Activated CD8-positive, alpha-beta T cell treated with anti-CD3 and anti-CD28 coated beads for 36 hours (primary cell): Measurements from ENCODE around the gene STOX1. TPM values are rescaled to one million over a fixed set of nuclear protein-coding genes. Genes with fewer than 3 reads are reported as not detected.
"Not testable (repeated sequence)": the region's sequence is repeated elsewhere in the genome, so short reads cannot be mapped to it uniquely, and the experiment has no call there.

ENCODE experiments used
- ATAC-seq: fragments of 200-7000 bp; cut with Tn5 transposase; one replicate; pipeline ENCODE4 v1.10.0; 2021; ENCODE audit warnings: mild to moderate bottlenecking, moderate library complexity
- CTCF ChIA-PET: fragments of 350-600 bp; sonication (Branson Sonifier 250); formaldehyde crosslinking; loops from one replicate; lab custom pipeline; 2021; ENCODE audit warnings: antibody characterized with exemption; lab: Charles Lee
- POLR2A ChIA-PET: fragments of 350-600 bp; sonication (Branson Sonifier 250); formaldehyde crosslinking; loops from one replicate; lab custom pipeline; 2021; ENCODE audit warnings: antibody characterized with exemption; lab: Charles Lee
- DNase-seq: peaks from one replicate; pipeline ENCODE4 v3.0.0-alpha.2; 2020
- H3K27ac Mint-ChIP-seq: one replicate; pipeline ENCODE4 v1.8.0; 2021; ENCODE audit warnings: mild to moderate bottlenecking, mixed read lengths
- H3K27me3 Mint-ChIP-seq: one replicate; pipeline ENCODE4 v1.8.0; 2021; ENCODE audit warnings: mixed read lengths
- H3K36me3 Mint-ChIP-seq: one replicate; pipeline ENCODE4 v1.8.0; 2021; ENCODE audit warnings: low read depth, mixed read lengths
- H3K4me1 Mint-ChIP-seq: one replicate; pipeline ENCODE4 v1.8.0; 2021; ENCODE audit warnings: low read depth, mixed read lengths
- H3K4me3 Mint-ChIP-seq: one replicate; pipeline ENCODE4 v1.8.0; 2021; ENCODE audit warnings: mild to moderate bottlenecking, moderate library complexity, mixed read lengths
- H3K9me3 Mint-ChIP-seq: one replicate; pipeline ENCODE4 v1.8.0; 2021; ENCODE audit warnings: mixed read lengths
- CTCF ChIP-seq: fragments of 200-600 bp; IDR thresholded peaks from one replicate; pipeline ENCODE4 v1.8.0; 2022; ENCODE audit warnings: antibody characterized with exemption, mild to moderate bottlenecking
- intact Hi-C: fragments of 100-400 bp; cut with micrococcal nuclease; formaldehyde crosslinking; loops from one replicate; pipeline ENCODE4 v1.10.0; 2022
- total RNA-seq, 2 experiments: library from RNA; stranded (reverse); gene quantifications; one replicate each; pipeline ENCODE4 v1.2.3, GENCODE V29; 2021

Gene STOX1
- total RNA-seq, 2 experiments from 2014 or later, result 0.22 to 0.36 TPM

GRCh38 chr10:68816796-68817412 lies 10.4 kb upstream of the STOX1 start:
- H3K27ac Mint-ChIP-seq, result no peak overlapping the region
- no peak overlapping the region for H3K4me3 Mint-ChIP-seq
- intact Hi-C loops, result no loop called here
- H3K9me3 Mint-ChIP-seq, result no peaks in the 10 kb centered on the region
- DNase-seq (no peak), ATAC-seq (no peak)
- ChIA-PET POLR2A (no interaction called here), CTCF (interaction anchor here (0.7 kb wide), 1 partner anchor 8 kb away, joined by 3 read pairs; no protein-coding TSS in a partner anchor)
- no peak for TF ChIP-seq CTCF
- H3K4me1 Mint-ChIP-seq, result no peaks in the 10 kb centered on the region
- no peaks in the 10 kb centered on the region for H3K36me3 Mint-ChIP-seq
- H3K27me3 Mint-ChIP-seq, result no peaks in the 10 kb centered on the region

DNA sequence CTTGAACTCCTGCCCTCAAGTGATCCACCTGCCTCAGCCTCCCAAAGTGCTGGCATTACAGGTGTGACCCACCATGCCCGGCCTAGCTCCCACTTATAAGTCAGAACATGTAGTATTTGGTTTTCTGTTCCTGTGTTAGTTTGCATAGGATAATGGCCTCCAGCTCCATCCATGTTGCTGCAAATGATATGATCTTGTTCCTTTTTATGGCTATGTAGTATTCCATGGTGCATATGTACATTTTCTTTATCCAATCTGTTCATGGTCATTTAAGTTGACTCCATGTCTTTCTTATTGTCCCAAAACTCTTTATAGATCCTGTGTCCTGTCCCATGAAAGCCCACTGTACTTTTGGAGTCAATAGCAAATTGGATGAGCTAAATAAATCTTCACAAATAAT lies 7.0 kb upstream of the STOX1 start:
- H3K36me3 Mint-ChIP-seq, CTCF ChIA-PET, DNase-seq, H3K27me3 Mint-ChIP-seq, H3K4me1 Mint-ChIP-seq, H3K27ac Mint-ChIP-seq, POLR2A ChIA-PET, H3K4me3 Mint-ChIP-seq, ATAC-seq, H3K9me3 Mint-ChIP-seq, intact Hi-C loops: not testable (repeated sequence)

- H3K4me3 Mint-ChIP-seq, H3K36me3 Mint-ChIP-seq, POLR2A ChIA-PET, DNase-seq, H3K27ac Mint-ChIP-seq, ATAC-seq, H3K9me3 Mint-ChIP-seq, H3K4me1 Mint-ChIP-seq, intact Hi-C loops, H3K27me3 Mint-ChIP-seq, CTCF ChIA-PET: not testable (repeated sequence)
Observed at GRCh38 chr10:68822626-68823025, 4.7 kb upstream of the STOX1 start.

DNA sequence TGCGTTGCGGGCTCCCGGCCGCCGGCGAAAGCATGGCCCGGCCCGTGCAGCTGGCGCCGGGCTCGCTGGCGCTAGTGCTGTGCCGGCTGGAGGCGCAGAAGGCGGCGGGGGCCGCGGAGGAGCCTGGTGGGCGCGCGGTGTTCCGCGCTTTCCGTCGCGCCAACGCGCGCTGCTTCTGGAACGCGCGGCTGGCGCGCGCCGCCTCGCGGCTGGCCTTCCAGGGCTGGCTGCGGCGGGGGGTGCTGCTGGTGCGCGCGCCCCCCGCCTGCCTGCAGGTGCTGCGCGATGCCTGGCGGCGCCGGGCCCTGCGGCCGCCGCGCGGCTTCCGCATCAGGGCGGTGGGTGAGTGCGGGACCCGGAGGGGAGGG lies 245 bp downstream of the STOX1 start:
- DNase-seq, H3K27me3 Mint-ChIP-seq, H3K9me3 Mint-ChIP-seq, H3K4me3 Mint-ChIP-seq, intact Hi-C loops, H3K4me1 Mint-ChIP-seq, H3K27ac Mint-ChIP-seq, H3K36me3 Mint-ChIP-seq: not testable (repeated sequence)
- CTCF ChIA-PET, result interaction anchor here (0.6 to 3.0 kb wide), 8 partner anchors 8 to 282 kb away, joined by 3 to 15 read pairs (median 4); partner anchors contain the start of gene DDX50
- POLR2A ChIA-PET, result interaction anchor here (0.6 to 1.5 kb wide), 4 partner anchors 51 to 603 kb away, joined by 3 to 10 read pairs (median 4); partner anchors contain the start of gene DDX50
- peak; percentile 56 for ATAC-seq

GRCh38 chr10:68828083-68828601 lies 811 bp downstream of the STOX1 start:
- CTCF ChIA-PET, result interaction anchor here (1.3 to 3.0 kb wide), 3 partner anchors 11 to 71 kb away, joined by 3 to 15 read pairs (median 6); partner anchors contain the start of gene DDX50
- H3K27me3 Mint-ChIP-seq, intact Hi-C loops, H3K36me3 Mint-ChIP-seq, H3K9me3 Mint-ChIP-seq, H3K27ac Mint-ChIP-seq, H3K4me1 Mint-ChIP-seq: not testable (repeated sequence)
- ATAC-seq (peak; percentile 55), DNase-seq (peak; percentile 17)
- POLR2A ChIA-PET, result interaction anchor here (0.6 to 1.1 kb wide), 4 partner anchors 9 to 603 kb away, joined by 3 to 5 read pairs (median 4); no protein-coding TSS in a partner anchor
- peak overlapping the region; percentile 37 for H3K4me3 Mint-ChIP-seq

DNA sequence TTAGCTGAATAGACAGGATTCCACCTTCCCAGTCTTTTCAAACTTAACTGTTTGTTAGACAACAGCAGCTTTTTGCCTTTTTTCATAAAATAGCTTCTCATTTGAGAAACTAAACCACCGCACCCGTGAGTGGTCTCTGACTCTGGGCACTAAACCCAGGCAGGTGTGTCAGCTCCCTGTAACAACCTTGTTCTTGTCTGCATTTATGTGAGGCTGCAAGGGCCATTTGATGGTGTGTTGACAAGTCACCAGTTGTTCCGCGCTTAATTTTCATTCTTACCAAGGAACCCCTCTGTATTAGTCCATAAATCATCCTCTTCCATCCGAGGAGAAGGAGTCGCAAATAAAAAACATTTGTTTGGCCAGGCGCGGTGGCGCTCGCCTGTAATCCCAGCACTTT lies 1.5 kb downstream of the STOX1 start:
- intact Hi-C loops, result no loop called here
- ATAC-seq (no peak), DNase-seq (no peak)
- Mint-ChIP-seq H3K4me3 (peak overlapping the region; percentile 37), H3K36me3 (no peaks in the 10 kb centered on the region), H3K27ac (no peak overlapping the region), H3K4me1 (peaks cover 9% of the 10 kb centered on the region), H3K27me3 (peaks cover 5% of the 10 kb centered on the region), H3K9me3 (no peaks in the 10 kb centered on the region)
- TF ChIP-seq CTCF, result no peak
- CTCF ChIA-PET, result interaction anchor here (1.3 to 3.0 kb wide), 2 partner anchors 10 to 71 kb away, joined by 6 to 15 read pairs; partner anchors contain the start of gene DDX50
- POLR2A ChIA-PET, result interaction anchor here (0.7 to 1.1 kb wide), 2 partner anchors 8 to 10 kb away, joined by 3 to 4 read pairs; no protein-coding TSS in a partner anchor

DNA sequence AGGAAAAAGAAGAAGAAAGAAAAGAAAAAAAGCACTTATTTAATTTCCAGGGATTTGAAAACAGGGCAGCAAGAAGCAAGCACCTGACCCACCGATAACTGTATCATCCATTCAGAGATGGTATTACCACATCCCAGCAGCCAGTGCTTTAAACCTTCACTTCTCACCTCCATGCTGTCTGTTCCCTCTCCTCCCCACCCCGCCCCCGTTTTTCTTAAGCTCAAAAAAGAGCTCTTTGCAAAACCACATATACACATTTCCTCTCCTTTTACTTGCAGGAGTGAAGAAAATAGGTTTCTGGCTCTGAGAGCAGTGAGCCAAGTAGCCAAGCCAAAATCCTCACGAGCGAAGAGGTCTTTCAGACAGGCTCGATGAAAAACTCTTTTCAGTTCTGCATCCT lies 2.2 kb downstream of the STOX1 start:
- H3K4me1 Mint-ChIP-seq, result peaks cover 9% of the 10 kb centered on the region
- no peak for DNase-seq
- peaks cover 5% of the 10 kb centered on the region for H3K27me3 Mint-ChIP-seq
- no peak for TF ChIP-seq CTCF
- no peak for ATAC-seq
- intact Hi-C loops, result no loop called here
- H3K4me3 Mint-ChIP-seq, result no peak overlapping the region
- no peaks in the 10 kb centered on the region for H3K9me3 Mint-ChIP-seq
- ChIA-PET CTCF (no interaction called here), POLR2A (interaction anchor here (0.6 to 0.7 kb wide), 2 partner anchors 462 to 1211 kb away, joined by 3 read pairs; no protein-coding TSS in a partner anchor)
- H3K36me3 Mint-ChIP-seq, result no peaks in the 10 kb centered on the region
- no peak overlapping the region for H3K27ac Mint-ChIP-seq
